Activated T-cell treated with anti-CD3 and anti-CD28 coated beads for 24 hours (primary cell): Measurements from ENCODE around the gene ITSN1.
"Not testable (repeated sequence)": the region's sequence is repeated elsewhere in the genome, so short reads cannot be mapped to it uniquely, and the experiment has no call there.

Experiments
- DNase-seq: peaks from one replicate; pipeline ENCODE4 v3.0.0-alpha.2; 2020; ENCODE audit warnings: low read depth

The ITSN1 gene

DNA sequence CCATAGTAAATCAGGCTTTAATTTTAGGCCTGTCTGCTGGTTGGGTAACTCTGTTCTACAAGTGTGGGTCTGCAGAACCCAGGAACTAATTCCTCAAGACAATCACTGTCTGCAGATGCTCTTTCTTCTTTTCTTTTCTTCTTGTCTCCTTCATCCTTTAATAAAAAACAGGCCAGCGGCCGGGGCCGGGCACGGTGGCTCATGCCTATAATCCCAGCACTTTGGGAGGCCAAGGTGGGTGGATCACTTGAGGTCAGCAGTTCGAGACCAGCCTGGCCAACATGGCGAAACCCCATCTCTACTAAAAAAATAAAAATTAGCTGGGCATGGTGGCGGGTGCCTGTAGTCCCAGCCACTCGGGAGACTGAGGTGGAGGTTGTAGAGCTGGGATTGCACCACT lies 220.9 kb downstream of the ITSN1 start:
- not testable (repeated sequence) for DNase-seq

GRCh38 chr21:33864150-33864549 lies 221.8 kb downstream of the ITSN1 start:
- DNase-seq: no peak

GRCh38 chr21:33865176-33865575 lies 222.9 kb downstream of the ITSN1 start:
- no peak for DNase-seq

- no peak for DNase-seq
These were observed 223.8 kb downstream of the ITSN1 start for GRCh38 chr21:33865996-33866575.

DNA sequence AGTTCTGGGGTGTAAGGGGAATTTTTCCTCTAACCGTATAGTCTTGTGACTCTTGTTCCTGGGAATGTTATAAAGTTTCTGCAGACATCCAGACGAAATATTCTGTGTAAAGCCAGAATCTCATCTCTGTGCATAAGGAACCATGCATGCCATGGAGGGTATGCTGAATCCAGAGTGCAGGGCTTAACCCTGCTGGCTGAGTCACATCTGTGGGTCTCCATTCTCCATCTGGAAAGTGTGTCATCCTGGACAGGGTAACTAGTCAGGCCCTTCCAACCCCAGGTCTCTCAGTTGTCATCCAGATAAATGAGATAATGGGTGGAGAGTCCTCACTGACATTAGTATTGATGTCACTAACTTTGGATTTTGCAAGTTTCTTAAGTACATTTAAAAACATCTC lies 224.5 kb downstream of the ITSN1 start:
- no peak for DNase-seq

- DNase-seq: not testable (repeated sequence)
These were observed 225.6 kb downstream of the ITSN1 start for GRCh38 chr21:33867868-33868267.

DNA sequence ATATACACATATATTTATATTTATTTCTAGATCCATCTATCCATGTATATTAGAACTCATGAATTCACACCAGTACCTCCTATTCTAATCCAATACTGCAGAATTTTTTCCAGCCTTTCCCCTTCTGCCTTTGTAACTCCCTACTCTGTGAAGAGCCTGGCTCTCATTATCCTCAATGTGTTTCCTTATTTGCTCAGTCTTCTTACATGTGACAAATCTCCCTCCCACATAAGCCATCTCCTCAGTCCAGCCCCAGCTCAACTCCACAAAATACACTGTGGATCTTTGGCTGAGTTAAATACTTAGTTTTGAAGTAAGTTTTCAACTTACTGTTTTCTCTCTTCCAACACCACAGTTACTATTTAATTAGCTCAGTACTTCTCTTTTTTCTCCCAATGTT lies 227.6 kb downstream of the ITSN1 start:
- DNase-seq: no peak

DNA sequence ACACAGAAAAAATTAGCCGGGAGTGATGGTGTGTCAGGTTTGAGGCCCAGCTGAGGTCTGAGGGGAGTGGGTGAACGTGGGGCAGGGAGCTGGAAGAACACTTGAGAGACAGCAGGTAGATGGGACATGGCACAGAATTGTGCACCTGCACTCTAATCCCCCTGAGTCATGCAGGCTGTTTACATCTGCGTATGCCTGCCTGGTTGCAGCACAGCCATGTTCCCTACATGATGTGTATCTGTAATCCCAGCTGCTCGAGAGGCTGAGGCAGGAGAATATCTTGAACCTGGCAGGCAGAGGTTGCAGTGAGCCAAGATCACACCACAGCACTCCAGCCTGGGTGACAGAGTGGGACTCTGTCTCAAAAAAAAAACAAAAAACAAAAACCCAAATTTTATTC lies 228.5 kb downstream of the ITSN1 start:
- DNase-seq: no peak

DNA sequence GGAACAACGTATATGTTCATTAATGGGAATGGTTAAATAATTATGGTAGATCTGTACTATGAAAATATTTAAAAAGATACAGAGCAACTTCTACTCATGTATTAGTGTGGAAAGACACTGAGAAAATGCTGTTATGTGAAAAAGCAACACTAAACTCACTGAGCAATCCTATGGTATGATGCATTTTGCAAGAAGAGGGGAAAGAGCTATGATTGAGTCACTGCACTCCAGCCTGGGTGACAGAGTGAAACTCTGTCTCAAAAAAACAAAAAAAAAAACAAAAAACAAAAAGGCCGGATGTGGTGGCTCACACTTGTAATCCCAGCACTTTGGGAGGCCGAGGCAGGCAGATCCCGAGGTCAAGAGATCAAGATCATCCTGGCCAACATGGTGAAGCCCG lies 228.9 kb downstream of the ITSN1 start:
- DNase-seq: no peak

DNA sequence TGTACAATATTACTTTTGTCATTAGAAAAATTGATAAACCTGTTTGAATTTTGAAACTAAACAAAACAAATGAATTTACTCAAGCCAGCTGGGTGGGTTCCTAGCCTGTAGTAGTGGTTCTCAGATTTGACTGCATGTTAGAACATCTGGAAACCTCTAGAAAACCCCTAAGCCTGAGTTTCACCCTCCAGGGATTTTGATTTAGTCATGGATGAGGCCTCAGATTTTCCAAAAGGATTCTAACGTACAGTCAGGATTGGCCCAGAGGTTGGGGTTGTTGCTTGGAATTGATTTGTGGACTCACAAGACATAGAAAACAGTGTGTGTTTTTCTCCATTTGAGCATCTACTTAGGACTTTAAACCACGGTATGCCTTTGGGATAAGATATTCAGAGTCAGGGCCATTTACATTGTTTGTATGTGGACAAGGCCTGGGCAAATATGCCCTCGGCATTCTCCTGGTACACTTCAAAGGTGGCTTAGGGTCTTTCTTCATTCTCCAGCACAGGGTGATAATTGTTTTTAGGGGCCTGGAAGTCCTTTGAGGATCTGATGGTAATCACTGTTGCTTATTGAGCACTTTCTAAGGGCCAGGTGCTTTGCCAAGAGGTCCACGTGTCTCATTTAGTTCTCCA lies 230.7 kb downstream of the ITSN1 start:
- no peak for DNase-seq

DNA sequence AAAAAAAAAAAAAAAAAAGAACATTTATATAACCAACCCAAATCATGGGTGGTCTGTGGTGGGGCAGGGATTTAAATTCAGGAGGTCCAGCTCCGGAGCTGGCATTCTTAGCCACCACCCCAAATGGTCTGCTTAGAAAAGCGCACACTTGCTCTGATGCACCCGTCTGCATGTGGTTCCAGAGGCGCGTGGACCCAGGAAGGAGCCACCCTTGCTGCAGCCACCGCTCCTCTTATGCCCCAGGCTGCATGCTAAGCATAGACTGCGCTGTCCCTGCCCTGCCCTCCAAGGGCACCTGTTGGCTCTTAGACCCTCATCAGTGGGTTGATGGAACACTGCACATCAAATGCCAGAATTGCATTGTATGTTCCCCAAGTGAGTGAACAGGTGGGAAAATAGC lies 231.9 kb downstream of the ITSN1 start:
- DNase-seq: no peak

GRCh38 chr21:33875026-33875695 lies 232.9 kb downstream of the ITSN1 start:
- DNase-seq: no peak

DNA sequence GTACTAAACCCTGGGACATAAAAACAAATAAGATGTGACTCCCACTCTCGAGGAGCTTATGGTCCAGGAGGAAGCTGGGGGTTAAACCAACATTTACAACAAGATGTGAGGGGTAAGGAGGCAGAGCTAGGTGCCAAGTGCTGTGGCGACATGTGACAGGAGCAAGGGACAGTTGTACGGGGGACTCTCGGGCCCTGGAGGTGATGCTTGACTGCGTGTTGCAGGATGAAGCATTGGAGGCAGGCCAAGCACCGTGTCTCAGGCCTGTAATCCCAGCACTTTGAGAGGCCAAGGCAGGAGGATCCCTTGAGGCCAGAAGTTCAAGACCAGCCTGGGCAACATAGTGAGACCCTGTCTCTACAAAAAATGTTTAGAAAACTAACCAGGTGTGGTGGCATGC lies 236.5 kb downstream of the ITSN1 start:
- no peak for DNase-seq

GRCh38 chr21:33880626-33881025 lies 238.3 kb downstream of the ITSN1 start:
- no peak for DNase-seq

- no peak for DNase-seq
These were observed 239.6 kb downstream of the ITSN1 start for GRCh38 chr21:33881689-33882440.

DNA sequence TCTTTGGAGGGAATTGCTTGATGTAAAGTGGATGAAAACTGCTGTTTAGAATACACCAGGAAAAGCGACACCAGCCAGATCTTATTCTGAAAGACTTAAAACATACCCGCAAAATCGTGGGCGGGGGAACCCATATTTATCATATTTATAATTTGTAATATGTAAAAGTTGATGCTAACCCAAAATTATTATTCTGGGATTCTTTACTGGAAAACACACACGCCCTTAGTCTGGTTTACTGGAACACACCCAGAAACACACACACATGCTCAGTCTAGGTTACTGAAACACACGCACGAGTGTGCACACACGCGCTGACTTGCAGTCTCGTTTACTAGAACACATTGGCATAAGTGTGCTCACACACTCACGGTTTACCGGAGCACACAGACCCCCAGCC lies 240.8 kb downstream of the ITSN1 start:
- no peak for DNase-seq

DNA sequence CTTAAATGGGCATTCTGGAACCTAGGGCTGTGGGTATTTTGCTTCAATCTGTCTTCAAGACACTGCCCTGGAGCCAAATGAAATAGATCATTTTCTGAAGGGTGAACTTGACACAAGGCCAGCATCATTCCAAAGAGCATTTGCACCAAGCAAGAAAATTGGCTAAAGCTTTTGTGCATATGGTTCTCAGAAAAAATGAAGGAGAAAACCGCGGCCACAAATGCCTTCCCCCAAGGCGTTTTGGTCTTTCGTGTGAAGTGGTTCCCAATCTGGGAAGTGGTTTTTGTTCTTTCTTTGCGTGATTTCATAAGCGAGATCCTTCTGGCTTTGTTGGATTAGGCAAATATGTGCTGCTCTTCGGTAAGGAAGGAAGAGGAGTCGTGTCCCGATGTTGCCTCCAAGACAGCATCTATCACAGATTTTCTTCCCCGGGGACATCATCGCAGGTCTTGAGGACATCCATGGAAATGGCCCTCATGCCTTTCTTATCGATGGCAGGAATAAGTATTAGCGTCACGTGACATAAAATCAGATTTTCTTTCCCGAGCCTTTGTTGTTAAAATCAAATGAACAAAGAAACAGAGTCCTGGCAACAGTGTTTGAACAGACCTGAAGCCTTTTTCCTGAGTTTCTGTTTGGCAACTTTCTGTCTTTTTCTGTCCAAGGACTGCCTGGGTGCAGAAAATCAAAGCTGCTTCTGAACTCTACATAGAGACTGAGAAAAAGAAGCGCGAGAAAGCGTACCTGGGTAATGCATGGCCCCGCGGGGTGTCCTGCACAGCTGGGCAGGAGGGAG lies 242.3 kb downstream of the ITSN1 start:
- DNase-seq: no peak

DNA sequence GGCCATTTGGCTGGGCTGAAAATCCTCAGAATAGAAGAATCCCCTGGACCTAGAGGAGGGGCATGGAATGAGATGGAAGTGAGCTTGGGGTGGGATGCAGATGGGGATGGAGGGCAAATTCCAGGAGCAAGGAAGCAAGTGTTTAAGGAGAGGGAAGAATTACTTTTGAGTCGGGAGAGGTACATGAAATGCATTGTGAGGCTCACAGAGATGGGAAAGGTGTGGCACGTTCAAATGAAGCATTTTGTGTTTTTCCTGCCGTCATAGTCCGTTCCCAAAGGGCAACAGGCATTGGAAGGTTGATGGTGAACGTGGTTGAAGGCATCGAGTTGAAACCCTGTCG lies 242.8 kb downstream of the ITSN1 start:
- no peak for DNase-seq

- no peak for DNase-seq
These were observed 244.0 kb downstream of the ITSN1 start for GRCh38 chr21:33886321-33886720.

- DNase-seq: no peak
These were observed 247.9 kb downstream of the ITSN1 start for GRCh38 chr21:33890187-33890586.

GRCh38 chr21:33892853-33893252 lies 250.6 kb downstream of the ITSN1 start:
- no peak for DNase-seq

- DNase-seq: no peak
These were observed 251.6 kb downstream of the ITSN1 start for GRCh38 chr21:33893917-33894316.
